ENCODE data around the gene SLC4A11. TPM values are rescaled to one million over a fixed set of nuclear protein-coding genes. Genes with fewer than 3 reads are reported as not detected.

Gene SLC4A11
- total and polyA plus RNA-seq, 7 donors = 0.10 to 1.4 (median 0.44) TPM

- H3K9me3 ChIP-seq = no peaks in the 10 kb centered on the region
- 47 to 76% (median 52%) methylated on average over 5 of the region's 5 CpGs for WGBS, 3 donors
- H3K27ac ChIP-seq = peak overlapping the region; percentile 54
- H3K4me3 ChIP-seq = no peak overlapping the region
- ATAC-seq = peak; percentile 41 to 59 (median 56)
- no peak for TF ChIP-seq CTCF (IDR thresholded peaks at IDR 0.05)
- intact Hi-C loops (cut with DNase I) = no loop called here
- no peaks in the 10 kb centered on the region for H3K27me3 ChIP-seq (ENCODE audit: insufficient read depth in 3 of 3, low read length in 2 of 3)
- peaks cover 6 to 98% of the 10 kb centered on the region in 2 donors for H3K36me3 ChIP-seq (ENCODE audit: insufficient read depth in 1 of 2, low read depth in 1 of 2)
- H3K4me1 ChIP-seq = peaks cover 4% of the 10 kb centered on the region
- DNase-seq = no peak
Measured at GRCh38 chr20:3275064-3275935, 36.3 kb upstream of the SLC4A11 start.

- ATAC-seq (no peak), DNase-seq (no peak)
- TF ChIP-seq CTCF (IDR thresholded peaks at IDR 0.05) = no peak
- H3K9me3 ChIP-seq = no peaks in the 10 kb centered on the region
- WGBS, 3 donors = 89 to 93% (median 91%) methylated on average over 4 of the region's 4 CpGs
- no peak overlapping the region for H3K4me3 ChIP-seq
- H3K4me1 ChIP-seq = peaks cover 4% of the 10 kb centered on the region
- H3K36me3 ChIP-seq (ENCODE audit: insufficient read depth in 1 of 2, low read depth in 1 of 2) = peaks cover 7 to 98% of the 10 kb centered on the region in 2 donors
- intact Hi-C loops (cut with DNase I) = no loop called here
- no peaks in the 10 kb centered on the region for H3K27me3 ChIP-seq (ENCODE audit: insufficient read depth in 3 of 3, low read length in 2 of 3)
- H3K27ac ChIP-seq = no peak overlapping the region
Measured at GRCh38 chr20:3273371-3273770, 34.4 kb upstream of the SLC4A11 start.

- Histone ChIP-seq H3K4me3 (no peak overlapping the region), H3K27ac (no peak overlapping the region), H3K9me3 (no peaks in the 10 kb centered on the region), H3K4me1 (no peaks in the 10 kb centered on the region), H3K27me3 (ENCODE audit: insufficient read depth in 3 of 3, low read length in 2 of 3) (no peaks in the 10 kb centered on the region), H3K36me3 (ENCODE audit: insufficient read depth in 1 of 2, low read depth in 1 of 2) (peaks cover 7 to 98% of the 10 kb centered on the region in 2 donors)
- 98 to 100% (median 100%) methylated on average over 4 of the region's 4 CpGs for WGBS, 3 donors
- ATAC-seq (no peak), DNase-seq (no peak)
- TF ChIP-seq CTCF (IDR thresholded peaks at IDR 0.05) = no peak
- intact Hi-C loops (cut with DNase I) = no loop called here
Measured at GRCh38 chr20:3270051-3270450, 31.1 kb upstream of the SLC4A11 start.

GRCh38 chr20:3262566-3262965 is 23.6 kb upstream of the SLC4A11 start:
- no peaks in the 10 kb centered on the region for H3K4me1 ChIP-seq

More at GRCh38 chr20:3262566-3262965, 23.6 kb upstream of the SLC4A11 start:
- TF ChIP-seq CTCF (IDR thresholded peaks at IDR 0.05) = no peak
- intact Hi-C loops (cut with DNase I) = no loop called here
- H3K9me3 ChIP-seq = no peaks in the 10 kb centered on the region
- peaks cover 16 to 98% of the 10 kb centered on the region in 2 donors for H3K36me3 ChIP-seq (ENCODE audit: insufficient read depth in 1 of 2, low read depth in 1 of 2)
- H3K27me3 ChIP-seq (ENCODE audit: insufficient read depth in 3 of 3, low read length in 2 of 3) = no peaks in the 10 kb centered on the region
- ATAC-seq (no peak), DNase-seq (no peak)
- no peak overlapping the region for H3K4me3 ChIP-seq
- H3K27ac ChIP-seq = no peak overlapping the region

Data from psoas muscle (tissue), 8 donors.